ENCODE measurements around the gene MLIP.

DNA sequence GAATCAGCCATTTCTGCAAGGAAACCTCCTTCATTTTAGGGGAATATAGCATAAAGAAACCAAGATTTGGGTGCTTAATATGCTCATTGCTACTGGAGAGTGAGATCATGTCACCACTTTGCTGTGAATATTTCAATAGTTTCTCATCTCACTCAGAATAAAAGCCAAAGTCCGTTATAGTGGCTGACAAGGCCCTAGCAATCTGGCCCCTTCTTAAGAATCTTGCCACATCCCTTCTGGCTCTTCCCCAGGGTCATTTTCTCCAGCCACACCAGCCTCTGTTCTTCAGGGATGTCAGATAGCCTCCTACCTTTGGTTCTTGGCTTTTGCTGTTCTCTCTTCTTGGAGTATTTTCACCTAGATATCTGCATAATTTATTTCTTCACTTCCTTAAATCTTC, 24.8 kb upstream of the MLIP start:
- no peak for TF ChIP-seq POLR2A (IDR thresholded peaks at IDR 0.05; ENCODE audit: low read depth, low read length)
- no peak for TF ChIP-seq TAF1 (IDR thresholded peaks at IDR 0.05; ENCODE audit: borderline replicate concordance, low read depth, low read length)
- no peak for TF ChIP-seq POLR2AphosphoS5 (IDR thresholded peaks at IDR 0.05; ENCODE audit: low read depth, low read length)

Data from GM12892 (cell line).